Type B pancreatic cell (in vitro differentiated cells): ENCODE measurements around the gene ZNF133. TPM values are rescaled to one million over a fixed set of nuclear protein-coding genes. Genes with fewer than 3 reads are reported as not detected.

Experiments used
- DNase-seq: peaks from one replicate; pipeline ENCODE4 v3.0.0; 2021; ENCODE audit warnings: mixed read lengths; ENCODE audit not compliant: unreplicated experiment; ENCODE audit errors: extremely low spot score
- H3K27ac Mint-ChIP-seq: 2 replicates; pipeline ENCODE4 v1.8.0; 2021; ENCODE audit warnings: mild to moderate bottlenecking, mixed read lengths
- H3K27me3 Mint-ChIP-seq: 2 replicates; pipeline ENCODE4 v1.8.0; 2021; ENCODE audit warnings: mixed read lengths
- H3K36me3 Mint-ChIP-seq: 2 replicates; pipeline ENCODE4 v1.8.0; 2021; ENCODE audit warnings: mixed read lengths
- H3K4me1 Mint-ChIP-seq: one replicate; pipeline ENCODE4 v1.8.0; 2021; ENCODE audit warnings: mixed read lengths; ENCODE audit not compliant: unreplicated experiment
- H3K4me3 Mint-ChIP-seq: 2 replicates; pipeline ENCODE4 v1.8.0; 2021; ENCODE audit warnings: mild to moderate bottlenecking, mixed read lengths
- H3K9me3 Mint-ChIP-seq: 2 replicates; pipeline ENCODE4 v1.8.0; 2021; ENCODE audit warnings: mixed read lengths
- total RNA-seq: library from RNA; stranded (reverse); gene quantifications from 2 replicates; pipeline ENCODE4 v1.2.1, GENCODE V29; 2021; ENCODE audit warnings: low replicate concordance
- TF ChIP-seq, protein P1 (sequence below): fragments of 200-600 bp; sonication (generic); conservative IDR thresholded peaks from 2 replicates; pipeline ENCODE4 v1.5.0; 2021; ENCODE audit warnings: antibody characterized with exemption, mild to moderate bottlenecking

ZNF133 gene
- total RNA-seq, 1 donor from 2014 or later: 19.8 TPM

DNA sequence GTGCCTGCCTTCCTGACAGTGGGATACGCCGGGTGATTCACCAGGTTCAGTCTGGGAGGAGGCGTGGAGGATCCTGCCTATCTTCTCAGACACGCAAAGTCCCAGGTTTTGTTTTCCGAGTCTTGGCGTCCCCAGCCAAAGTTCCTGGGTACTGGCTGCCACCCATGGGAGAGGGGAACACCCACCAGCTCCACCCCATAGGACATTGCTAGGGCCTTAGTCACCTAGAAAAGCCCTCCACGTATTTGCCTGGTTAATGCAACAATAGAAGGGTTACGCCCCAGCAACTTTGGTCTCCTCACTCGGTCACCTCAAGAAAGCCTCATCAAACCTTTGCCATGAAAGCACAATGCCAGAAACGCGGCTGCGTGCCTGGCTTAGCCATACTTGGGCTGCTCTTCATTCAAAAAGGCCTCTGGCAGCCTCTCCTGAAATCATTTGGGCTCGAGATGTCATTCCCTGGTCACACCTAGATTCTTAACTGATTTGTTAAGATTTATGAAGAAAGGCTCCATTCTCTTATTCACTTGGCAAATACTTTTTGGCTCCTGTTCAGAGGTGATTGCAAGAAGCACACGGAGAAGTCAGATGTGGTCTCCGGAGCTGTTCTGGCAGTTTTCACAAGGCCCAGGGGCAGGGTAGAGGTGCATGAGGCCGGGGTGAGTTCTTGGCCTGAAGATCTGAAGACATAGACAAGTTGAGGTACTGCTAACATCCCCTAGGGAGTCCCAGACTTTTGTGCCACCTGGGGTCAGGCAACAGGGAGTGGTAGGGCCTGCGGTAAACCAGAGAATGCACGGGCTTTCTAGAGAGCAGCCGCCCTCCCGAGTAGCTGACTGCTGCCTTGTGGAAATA, 35.5 kb upstream of the ZNF133 start:
- H3K36me3 Mint-ChIP-seq: no peaks in the 10 kb centered on the region
- DNase-seq: no peak
- H3K9me3 Mint-ChIP-seq: no peaks in the 10 kb centered on the region
- H3K27me3 Mint-ChIP-seq: no peaks in the 10 kb centered on the region
- TF ChIP-seq, protein P1, sequence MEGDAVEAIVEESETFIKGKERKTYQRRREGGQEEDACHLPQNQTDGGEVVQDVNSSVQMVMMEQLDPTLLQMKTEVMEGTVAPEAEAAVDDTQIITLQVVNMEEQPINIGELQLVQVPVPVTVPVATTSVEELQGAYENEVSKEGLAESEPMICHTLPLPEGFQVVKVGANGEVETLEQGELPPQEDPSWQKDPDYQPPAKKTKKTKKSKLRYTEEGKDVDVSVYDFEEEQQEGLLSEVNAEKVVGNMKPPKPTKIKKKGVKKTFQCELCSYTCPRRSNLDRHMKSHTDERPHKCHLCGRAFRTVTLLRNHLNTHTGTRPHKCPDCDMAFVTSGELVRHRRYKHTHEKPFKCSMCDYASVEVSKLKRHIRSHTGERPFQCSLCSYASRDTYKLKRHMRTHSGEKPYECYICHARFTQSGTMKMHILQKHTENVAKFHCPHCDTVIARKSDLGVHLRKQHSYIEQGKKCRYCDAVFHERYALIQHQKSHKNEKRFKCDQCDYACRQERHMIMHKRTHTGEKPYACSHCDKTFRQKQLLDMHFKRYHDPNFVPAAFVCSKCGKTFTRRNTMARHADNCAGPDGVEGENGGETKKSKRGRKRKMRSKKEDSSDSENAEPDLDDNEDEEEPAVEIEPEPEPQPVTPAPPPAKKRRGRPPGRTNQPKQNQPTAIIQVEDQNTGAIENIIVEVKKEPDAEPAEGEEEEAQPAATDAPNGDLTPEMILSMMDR: no peak
- H3K4me3 Mint-ChIP-seq: no peak overlapping the region
- peak overlapping the region; percentile 97 for H3K27ac Mint-ChIP-seq
- no peaks in the 10 kb centered on the region for H3K4me1 Mint-ChIP-seq

GRCh38 chr20:18254615-18255014, 33.7 kb upstream of the ZNF133 start:
- TF ChIP-seq, protein P1: no peak
- H3K36me3 Mint-ChIP-seq: no peaks in the 10 kb centered on the region
- DNase-seq: no peak

GRCh38 chr20:18255526-18255925, 32.8 kb upstream of the ZNF133 start:
- Mint-ChIP-seq H3K4me3 (no peak overlapping the region), H3K27ac (no peak overlapping the region), H3K4me1 (no peaks in the 10 kb centered on the region), H3K27me3 (no peaks in the 10 kb centered on the region), H3K9me3 (no peaks in the 10 kb centered on the region), H3K36me3 (no peaks in the 10 kb centered on the region)
- no peak for DNase-seq
- TF ChIP-seq, protein P1: no peak

More at GRCh38 chr20:18254615-18255014, 33.7 kb upstream of the ZNF133 start:
- no peak overlapping the region for H3K4me3 Mint-ChIP-seq
- H3K9me3 Mint-ChIP-seq: no peaks in the 10 kb centered on the region
- no peaks in the 10 kb centered on the region for H3K4me1 Mint-ChIP-seq
- no peaks in the 10 kb centered on the region for H3K27me3 Mint-ChIP-seq
- no peak overlapping the region for H3K27ac Mint-ChIP-seq

DNA sequence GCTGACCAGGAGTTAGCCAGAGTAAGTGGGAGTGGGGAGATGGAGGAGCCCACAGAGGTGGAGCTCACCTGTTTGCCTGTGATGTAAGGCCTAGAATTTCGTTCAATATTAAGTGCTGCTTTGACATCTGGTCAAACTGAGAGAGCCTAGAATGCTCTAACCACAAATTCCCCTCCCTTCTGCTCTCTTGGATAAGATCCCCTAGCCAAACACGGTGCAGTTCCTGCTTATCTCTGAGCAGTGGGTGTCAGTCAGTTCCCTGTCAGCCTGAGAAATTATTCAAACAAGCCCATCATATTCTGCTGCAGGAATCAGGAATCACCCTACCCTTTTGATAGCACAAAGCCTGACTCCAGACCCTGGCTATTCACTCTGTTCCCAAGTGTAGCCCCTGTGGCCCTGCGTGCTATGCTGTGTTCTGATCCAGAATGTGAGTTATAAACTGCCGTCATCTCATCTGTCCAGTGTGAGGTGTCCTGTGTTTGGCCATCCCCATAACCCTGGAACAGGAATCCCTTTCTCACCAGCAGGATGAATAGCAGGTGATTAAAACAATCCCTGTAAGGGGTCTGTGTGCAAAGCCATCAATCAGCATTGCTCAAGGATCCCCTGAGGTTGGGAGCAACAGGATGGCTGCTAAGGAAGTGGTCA, 31.8 kb upstream of the ZNF133 start:
- no peak overlapping the region for H3K27ac Mint-ChIP-seq
- H3K9me3 Mint-ChIP-seq: no peaks in the 10 kb centered on the region
- no peaks in the 10 kb centered on the region for H3K36me3 Mint-ChIP-seq
- no peaks in the 10 kb centered on the region for H3K4me1 Mint-ChIP-seq
- TF ChIP-seq, protein P1: no peak
- H3K27me3 Mint-ChIP-seq: no peaks in the 10 kb centered on the region
- no peak overlapping the region for H3K4me3 Mint-ChIP-seq
- no peak for DNase-seq

GRCh38 chr20:18258126-18258860, 30.0 kb upstream of the ZNF133 start:
- Mint-ChIP-seq H3K4me3 (no peak overlapping the region), H3K27ac (no peak overlapping the region), H3K4me1 (no peaks in the 10 kb centered on the region), H3K27me3 (no peaks in the 10 kb centered on the region), H3K36me3 (no peaks in the 10 kb centered on the region), H3K9me3 (no peaks in the 10 kb centered on the region)
- no peak for DNase-seq
- TF ChIP-seq, protein P1: no peak
